Measurements from ENCODE around the gene MPPED2.

DNA sequence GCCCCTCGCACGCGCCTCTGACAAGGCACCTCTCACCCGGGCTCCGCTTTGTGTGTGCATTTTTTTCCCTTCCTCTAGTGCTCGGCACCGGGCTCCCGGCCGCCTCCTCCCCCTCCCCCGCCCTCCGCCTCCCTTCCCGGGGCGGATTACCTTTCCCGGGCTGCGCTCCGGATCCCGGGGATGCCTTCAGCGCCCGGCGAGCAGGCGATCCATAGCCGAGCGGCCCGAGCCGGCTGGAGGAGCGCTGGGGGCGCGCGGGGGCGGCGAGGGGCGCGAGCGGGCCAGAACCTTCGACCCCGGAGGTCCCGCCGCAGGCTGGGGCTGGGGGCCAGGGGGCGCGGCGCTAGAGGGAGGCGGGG lies 282 bp downstream of the MPPED2 start:
- TF ChIP-seq POLR2AphosphoS5 (IDR thresholded peaks at IDR 0.05; ENCODE audit: low read depth, low read length) (no peak), POLR2A (IDR thresholded peaks at IDR 0.05; ENCODE audit: low read depth, low read length) (no peak)

Data from GM12892 (cell line).